Stimulated activated CD4-positive, alpha-beta T cell treated with anti-CD3 and anti-CD28 coated beads, Interleukin-15, amount 100 ng/mL, for 48 hours (primary cell): ENCODE data around the gene BFAR.
"Not testable (repeated sequence)": the region's sequence is repeated elsewhere in the genome, so short reads cannot be mapped to it uniquely, and the experiment has no call there.

ENCODE experiments used
- DNase-seq, 2 donors: peaks; one replicate each; pipeline ENCODE4 v3.0.0-alpha.2; 2020; ENCODE audit warnings: low read depth in 2 of 2

Gene BFAR

DNA sequence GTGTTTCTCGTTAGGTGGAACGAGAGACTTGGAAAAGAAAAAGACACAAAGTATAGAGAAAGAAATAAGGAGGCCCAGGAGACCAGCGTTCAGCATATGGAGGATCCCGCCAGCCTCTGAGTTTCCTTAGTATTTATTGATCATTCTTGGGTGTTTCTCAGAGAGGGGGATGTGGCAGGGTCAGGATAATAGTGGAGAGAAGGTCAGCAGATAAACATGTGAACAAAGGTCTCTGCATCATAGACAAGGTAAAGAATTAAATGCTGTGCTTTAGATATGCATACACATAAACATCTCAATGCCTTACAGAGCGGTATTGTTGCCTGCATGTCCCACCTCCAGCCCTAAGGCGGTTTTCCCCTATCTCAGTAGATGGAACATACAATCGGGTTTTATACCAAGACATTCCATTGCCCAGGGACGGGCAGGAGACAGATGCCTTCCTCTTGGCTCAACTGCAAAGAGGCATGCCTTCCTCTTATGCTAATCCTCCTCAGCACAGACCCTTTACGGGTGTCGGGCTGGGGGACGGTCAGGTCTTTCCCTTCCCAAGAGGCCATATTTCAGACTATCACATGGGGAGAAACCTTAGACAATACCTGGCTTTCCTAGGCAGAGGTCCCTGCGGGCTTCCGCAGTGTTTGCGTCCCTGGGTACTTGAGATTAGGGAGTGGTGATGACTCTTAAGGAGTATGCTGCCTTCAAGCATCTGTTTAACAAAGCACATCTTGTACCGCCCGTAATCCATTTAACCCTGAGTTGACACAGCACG, 3.6 kb downstream of the BFAR start:
- DNase-seq: not testable (repeated sequence)

DNA sequence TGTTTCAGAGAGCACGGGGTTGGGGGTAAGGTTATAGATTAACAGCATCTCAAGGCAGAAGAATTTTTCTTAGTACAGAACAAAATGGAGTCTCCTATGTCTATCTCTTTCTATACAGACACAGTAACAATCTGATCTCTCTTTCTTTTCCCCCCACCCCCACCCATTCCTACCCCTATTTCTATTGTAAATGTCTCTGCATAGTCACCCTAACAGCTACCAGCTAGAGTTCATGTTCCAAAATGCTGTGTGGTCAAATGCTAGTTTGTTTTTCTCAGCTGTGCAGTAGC, 4.1 kb downstream of the BFAR start:
- DNase-seq: not testable (repeated sequence)

DNA sequence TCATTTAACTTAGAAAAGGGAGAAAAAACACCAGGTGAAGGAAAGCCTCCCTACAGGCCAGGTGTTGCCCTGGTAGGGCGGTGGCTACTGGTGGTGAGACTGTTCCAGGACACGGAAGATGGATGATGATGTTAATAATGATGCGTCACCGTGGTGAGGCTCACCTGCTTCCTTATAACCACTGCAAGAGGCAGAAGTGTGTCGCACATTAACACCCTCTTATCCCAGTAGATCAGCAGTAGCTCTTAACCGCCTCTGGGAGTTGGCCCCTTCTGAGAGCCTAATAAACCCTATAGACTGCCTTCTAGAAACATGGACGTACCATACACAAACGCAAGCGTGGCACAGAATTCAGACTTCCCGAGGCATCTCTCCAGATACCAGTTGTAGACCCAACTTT, 7.8 kb downstream of the BFAR start:
- DNase-seq: no peak

DNA sequence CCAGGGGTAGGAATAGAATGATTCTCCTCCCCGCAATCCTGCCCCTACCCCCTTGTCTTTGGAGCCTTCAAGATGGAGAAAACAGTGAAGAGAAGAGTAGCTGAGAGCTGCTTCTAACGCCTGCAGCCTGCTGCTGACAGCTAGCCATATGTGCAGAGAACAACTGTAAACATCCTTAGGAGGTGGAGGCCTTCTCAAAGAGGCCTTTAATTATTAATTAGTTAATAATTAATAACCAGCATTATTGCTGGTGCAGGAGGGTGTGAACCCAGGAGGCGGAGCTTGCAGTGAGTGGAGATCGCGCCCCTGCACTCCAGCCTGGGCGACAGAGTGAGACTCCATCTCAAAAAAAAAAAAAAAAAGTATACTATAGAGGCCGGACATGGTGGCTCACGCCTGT, 8.5 kb downstream of the BFAR start:
- DNase-seq: no peak

DNA sequence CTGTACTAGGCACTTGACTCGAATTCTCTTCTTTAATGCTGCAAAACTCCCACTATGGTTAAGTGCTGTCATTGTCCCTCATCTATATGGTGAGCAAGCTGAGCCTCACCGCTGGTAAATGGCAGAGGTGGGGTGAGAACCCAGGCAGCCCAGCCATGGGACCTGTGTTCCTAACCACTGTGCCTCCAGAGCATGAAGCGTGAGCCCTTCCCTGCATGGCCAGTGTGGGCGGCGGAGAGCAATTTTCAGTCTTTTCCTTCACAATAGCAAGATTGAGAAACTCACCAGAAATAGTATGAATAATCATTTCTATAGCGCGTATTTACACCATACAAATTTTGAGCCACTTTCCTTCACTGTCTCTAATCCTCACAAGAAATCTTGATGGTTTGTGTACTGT, 9.2 kb downstream of the BFAR start:
- DNase-seq: no peak

DNA sequence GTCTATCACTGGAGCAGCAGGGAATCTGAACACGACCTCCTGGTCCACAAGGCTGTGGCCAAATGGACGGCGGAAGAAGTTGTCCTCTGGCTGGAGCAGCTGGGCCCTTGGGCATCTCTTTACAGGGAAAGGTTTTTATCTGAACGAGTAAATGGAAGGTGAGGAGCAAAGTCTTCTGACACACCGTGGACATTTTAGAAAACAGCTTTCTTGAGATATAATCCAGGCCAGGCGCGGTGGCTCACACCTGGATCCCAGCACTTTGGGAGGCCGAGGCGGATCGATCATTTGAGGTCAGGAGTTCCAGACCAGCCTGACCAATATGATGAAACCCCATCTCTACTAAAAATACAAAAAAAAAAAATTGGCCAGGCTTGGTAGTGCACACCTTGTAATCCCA, 17.1 kb downstream of the BFAR start:
- DNase-seq: no peak

DNA sequence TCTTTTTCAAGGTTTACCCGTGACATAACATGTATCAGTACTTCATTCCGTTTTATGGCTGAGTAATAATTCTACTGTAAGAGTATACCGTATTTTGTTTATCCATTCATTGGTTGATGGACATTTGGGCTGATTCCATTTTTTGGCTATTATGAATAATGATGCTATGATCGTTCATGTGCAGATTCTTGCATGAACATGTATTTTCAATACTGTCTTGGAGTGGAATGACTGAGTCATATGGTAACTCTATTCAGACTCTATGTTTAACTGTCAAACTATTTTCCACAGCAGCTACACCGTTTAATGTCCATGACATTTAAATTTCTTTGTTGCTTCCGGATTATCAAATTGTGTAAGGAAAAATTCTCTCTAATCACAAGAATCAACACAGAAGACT, 17.9 kb downstream of the BFAR start:
- DNase-seq: no peak

DNA sequence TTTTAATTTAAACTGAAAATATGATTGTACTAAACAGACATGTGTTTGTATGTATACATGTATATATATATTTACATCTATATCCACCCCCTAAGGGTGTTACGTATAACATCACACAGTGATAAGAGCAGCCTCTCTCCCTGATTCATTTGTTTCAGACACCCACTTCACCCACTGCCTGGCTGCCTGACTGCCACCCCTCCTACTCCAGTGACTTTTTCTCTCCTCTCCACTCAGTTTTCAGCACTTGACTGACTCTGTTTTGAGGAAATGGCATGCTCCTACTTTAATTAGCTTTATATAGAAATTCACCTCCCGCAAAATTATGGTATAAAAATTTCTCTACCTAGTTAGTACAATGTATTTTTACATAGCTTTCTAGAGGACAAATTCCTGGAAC, 20.0 kb downstream of the BFAR start:
- no peak for DNase-seq

DNA sequence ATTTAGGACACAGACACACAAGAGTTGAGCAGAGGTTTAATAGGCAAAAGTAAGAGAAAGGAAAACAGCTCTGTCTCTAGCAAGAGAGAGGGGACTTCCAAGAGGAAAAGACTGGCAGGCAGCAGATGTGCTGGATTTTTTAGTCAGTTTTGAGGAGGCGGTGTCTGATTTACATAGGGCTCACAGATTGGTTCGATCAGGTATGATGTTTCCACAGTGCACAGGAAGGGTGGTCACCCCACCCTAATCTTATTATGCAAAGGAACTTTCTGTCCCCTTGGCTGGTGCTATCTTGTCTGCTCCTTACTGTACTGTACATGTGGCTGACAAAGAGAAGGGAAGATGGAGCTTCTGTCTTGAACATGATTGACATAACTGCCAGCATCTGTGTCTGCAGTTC, 25.3 kb downstream of the BFAR start:
- DNase-seq: no peak

DNA sequence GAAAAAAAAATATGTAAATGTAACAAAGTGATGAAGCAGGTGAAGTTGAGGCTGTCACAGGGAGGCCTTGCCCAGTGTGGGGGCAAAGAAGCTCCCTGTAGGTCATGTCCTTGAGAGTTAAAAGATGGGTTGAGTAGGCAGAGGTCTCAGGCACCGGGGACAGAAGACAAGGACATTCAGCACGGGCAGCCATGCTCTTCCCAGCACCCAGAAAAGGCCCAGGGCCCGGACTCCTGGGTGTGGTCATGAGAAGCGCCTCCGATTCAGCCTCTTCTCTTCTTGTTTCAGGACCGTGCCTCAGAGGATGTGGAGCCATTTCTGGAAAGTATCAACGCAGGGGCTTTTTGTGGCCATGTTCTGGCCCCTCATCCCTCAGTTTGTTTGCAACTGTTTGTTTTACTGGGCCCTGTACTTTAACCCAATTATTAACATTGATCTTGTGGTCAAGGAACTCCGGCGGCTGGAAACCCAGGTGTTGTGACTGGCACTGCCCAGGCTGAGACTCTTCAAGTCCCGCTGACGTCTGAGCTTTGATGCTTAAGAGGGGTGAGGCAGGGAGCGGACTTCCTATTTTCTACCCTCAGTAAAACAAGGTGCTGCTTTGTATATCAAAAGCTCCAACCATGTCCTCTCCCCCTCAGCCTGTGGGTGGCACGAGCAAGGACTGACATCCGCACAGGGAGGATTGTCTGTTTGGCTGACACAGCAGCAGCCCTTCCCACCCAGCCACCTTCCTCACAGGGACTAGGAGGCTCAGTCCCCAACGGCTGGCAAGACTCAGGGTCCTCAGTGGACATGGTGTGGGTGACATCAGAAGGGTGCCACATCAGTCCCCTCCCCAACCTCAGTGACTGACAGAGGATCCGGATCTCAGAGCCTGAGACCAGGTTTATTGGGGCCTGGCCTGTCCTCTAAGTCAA, 34.9 kb downstream of the BFAR start:
- DNase-seq: no peak

DNA sequence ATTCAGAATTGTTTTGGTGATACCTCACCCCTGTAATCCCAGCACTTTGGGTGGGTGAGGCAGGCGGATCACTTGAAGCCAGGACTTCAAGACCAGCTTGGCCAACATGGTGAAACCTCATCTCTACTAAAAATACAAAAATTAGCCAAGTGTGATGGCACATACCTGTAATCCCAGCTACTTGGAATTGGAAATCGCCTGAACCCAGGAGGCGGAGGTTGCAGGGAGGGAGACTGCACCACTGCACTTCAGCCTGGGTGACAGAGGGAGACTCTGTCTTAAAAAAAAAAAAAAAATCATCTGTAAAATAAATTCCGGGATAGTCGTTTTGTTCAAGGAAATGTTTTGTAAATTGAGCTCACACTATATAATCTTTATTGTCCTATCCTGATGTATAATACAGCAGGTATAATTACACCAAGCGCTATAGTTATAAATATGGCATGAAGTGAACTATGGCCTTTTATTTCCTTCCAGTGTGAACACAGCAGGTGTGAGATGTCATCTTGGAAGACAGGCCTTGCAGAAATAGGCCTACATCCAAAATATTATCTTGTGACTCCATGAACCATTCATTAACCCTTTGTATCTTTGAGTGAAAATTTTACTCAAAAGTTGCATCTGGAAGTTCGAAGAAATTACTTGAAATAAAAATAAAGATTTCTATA, 35.9 kb downstream of the BFAR start:
- no peak for DNase-seq

DNA sequence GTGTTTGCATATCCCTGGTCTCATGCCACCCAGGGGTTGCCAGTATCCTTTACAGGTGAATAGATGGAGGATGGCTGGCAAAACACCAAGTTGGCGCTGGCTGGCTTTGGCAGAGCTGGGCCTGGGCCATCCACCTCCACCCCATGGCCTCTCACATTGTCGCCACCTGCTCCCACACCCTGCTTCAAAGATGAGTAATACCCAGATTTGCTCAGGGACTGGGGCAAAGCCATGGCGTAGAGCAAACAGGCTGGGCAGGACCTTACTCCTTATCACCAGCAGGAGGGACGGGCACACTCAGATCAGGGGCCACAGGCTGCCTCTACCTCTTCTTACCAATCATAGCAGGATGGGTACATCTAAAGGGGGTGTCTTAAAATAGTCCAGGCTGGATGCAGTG, 37.0 kb downstream of the BFAR start:
- no peak for DNase-seq

DNA sequence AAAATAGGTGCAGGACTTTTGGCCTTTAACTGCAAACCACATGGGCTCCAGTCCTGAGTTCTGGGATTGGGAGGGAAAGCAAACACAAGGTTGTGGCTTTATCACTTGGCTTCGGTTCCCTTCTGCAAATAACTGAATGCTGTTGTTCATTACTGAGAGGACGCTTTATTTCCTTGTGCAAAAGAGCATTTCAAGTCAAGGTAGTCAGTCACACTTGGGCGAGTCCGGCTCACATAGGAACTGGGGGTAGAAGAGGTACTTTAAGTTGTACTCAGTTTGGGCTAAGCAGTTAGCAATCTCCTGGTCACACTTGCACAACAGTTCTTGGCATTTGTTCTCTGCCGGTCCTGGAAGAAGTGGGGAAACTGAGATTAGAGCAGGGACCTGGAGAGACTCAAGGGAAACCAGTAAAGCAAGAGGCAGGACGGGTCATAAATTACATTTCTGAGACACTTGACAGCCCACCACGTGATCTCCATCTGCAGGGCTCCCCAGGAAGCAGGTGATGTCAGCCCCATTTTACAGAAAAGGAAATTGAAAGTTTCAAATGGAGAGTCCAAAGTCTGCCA, 39.7 kb downstream of the BFAR start:
- DNase-seq: no peak

DNA sequence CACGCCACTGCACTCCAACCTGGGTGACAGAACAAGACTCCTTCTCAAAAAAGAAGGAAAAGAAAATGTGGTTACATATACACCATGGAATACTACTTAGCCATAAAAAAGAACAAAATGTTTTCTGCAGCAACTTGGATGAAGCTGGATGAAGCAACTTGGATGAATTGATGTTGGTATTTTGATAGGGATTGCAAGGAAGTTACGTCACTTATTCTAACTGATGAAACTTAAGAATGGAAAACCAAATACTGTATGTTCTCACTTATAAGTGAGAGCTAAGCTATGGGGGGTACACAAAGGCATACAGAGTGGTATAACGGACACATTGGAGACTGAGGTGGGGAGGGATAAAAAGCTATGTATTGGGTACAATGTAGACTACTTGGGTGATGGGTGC, 43.9 kb downstream of the BFAR start:
- no peak for DNase-seq

DNA sequence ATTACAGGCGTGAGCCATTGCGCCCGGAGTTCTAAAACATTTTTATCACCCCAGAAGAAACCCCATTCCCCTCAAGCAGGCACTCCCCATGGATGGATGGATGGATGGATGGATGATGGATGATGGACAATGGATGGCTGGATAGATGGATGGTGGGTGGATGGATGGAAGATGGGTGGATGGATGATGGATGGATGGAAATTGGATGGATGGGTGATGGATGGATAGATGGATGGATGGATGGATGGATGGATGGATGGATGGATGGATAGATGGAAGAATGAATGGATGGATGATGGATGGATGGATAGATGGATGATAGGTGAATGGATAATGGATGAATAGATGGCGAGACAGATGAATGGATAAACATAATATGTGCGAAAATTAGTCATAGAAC, 44.9 kb downstream of the BFAR start:
- DNase-seq: no peak

DNA sequence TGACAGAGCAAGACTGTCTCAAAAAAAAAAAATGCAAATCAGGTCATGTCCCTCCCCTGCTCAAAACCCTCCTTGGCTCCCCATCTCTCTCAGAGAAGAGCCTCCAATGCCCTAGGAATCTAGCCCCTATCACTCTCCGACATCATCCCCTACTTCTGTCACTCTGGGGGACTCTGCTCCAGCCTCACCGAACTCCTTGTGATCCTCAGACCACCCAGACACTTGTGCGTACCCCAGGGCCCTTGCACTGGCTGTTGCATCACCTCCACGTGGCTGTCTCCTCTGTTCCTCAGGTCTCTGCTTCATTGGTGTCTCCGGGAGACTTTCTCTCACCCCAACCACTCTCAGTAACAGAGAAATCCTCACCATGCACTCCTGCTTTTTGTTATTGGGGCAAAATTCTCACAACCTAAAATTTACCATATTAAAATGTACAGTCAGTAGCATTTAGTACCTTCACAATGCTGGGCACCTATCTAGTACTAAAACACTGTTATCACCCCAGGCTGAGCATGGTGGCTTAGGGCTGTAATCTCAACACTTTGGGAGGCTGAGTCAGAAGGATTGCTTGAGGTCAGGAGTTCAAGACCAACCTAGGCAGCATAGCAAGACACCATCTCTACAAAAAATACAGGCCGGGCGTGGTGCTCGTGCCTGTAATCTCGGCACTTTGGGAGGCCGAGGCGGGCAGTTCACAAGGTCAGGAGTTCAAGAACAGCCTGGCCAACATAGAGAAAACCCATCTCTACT, 46.2 kb downstream of the BFAR start:
- DNase-seq: no peak

DNA sequence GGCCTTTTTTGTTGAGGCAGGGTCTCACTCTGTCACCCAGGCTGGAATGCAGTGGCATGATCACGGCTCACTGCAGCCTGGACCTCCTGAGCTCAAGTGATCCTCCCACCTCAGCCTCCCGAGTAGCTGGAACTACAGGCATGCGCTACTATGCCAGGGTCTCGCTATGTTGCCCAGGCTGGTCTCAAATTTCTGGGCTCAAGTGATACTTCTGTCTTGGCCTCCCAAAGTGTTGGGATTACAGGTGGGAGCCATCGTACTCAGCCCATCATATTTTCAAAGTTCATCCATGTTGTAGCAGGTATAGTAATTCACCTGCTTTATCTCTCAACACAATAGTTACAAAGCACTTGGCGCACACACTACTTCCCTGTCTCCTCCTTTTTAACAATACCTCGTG, 47.6 kb downstream of the BFAR start:
- DNase-seq: not testable (repeated sequence)

DNA sequence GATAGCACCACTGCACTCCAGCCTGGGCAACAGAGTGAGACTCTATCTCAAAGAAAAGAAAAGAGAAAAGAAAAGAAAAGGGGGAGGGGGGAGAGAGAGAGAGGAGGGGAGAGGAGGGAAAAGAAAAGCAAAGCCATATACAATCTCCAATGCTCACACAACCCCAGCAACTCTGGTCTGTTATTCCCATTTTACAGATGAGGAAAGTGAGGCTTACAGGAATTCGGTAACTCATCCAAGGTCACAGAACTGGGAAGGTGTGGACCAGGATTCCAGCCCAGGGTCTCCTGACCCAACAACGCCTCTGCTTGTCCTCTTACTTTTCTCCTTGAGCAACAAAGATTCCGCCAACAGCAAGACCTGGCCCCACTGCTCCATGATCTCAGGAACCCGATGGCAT, 48.4 kb downstream of the BFAR start:
- no peak for DNase-seq

DNA sequence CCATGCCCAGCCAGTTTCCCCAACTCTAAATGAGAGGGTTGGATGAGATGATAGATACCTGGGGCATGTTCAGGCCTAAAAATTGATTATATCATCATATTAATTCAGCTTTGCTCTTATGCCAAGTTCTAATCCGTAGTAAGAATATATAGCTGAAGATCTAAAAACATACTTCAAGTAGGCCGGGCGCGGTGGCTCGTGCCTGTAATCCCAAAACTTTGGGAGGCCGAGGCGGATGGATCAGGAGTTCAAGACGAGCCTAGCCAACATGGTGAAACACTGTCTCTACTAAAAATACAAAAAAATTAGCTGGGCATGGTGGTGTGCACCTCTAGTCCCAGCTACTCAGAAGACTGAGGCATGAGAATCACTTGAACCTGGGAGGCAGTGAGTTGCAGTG, 49.4 kb downstream of the BFAR start:
- no peak for DNase-seq

DNA sequence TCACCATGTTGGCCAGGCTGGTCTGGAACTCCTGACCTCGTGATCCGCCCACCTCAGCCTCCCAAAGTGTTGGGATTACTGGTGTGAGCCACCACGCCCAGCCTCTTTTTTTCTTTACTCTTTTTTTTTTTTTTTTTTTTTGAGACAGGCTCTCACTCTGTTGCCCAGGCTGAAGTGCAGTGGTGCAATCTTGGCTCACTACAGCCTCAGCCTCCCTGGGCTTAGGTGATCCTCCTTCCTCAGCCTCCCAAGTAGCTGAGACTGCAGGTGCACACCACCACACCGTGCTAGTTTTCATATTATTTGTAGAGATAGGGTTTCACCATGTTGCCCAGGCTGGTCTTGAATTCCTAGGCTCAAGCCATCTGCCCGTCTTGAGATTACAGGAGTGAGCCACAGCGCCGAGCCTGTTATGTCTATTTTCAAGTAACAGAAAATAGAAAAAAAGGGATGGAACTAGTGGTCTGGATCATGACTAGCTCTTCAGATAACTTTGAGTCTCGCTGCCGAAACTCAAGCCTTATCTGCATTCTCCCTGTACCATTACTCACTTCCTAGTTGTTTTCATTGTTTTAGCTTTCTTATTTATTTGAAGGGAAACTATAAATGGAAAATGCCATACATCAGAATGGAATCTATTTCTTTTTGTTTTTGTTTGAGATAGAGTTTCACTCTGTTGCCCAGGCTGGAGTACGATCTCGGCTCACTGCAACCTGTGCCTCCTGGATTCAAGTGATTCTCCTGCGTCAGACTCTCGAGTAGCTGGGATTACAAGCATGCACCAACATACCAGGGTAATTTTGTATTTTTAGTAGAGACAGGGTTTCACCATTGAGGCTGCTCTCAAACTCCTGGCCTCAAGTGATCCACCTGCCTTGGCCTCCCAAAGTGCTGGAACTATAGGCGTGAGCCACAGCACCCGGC, 53.4 kb downstream of the BFAR start:
- DNase-seq: not testable (repeated sequence)

DNA sequence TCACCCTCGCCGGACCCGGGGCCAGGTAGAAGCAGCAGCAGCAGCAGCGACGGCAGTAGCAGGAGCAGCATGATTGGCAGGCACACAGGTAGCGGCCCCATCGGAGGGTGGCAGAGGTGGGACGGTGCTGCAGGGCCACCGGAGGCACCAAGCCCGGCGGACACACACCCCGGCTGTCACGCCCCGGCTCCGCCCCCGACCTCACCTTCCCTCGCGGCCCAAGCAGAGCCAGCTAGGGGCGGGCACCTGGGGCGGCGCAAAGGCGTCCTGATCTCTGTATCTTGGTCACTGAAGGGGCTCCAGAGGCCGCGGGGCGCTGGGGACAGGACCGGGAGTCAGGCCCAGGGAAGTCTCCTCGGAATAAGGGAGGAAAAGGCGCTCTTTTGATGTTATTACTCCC, 61.4 kb downstream of the BFAR start, which contains the start of gene PLA2G10:
TSS of gene PLA2G10 (minus strand) at position 180 of the 400 bp plus-strand sequence. CDS start at position 101, 79 bp downstream.
- DNase-seq: not testable (repeated sequence)
